BJ (cell line): Measurements from ENCODE around the gene DCDC2C. TPM values are rescaled to one million over a fixed set of nuclear protein-coding genes. Genes with fewer than 3 reads are reported as not detected.
A peak's percentile ranks its signal among the peaks of the same experiment; 100 is the strongest.

ENCODE experiments used
- CTCF ChIA-PET: fragments of 350-600 bp; formaldehyde crosslinking; extraction: SDS; loops from one replicate; lab custom pipeline; 2021; ENCODE audit warnings: antibody characterized with exemption, inconsistent platforms; lab: Yijun Ruan, JAX
- POLR2A ChIA-PET: fragments of 300-600 bp; sonication (Branson Sonifier 250); formaldehyde crosslinking; extraction: SDS; loops from one replicate; lab custom pipeline; 2021; ENCODE audit warnings: antibody characterized with exemption; lab: Charles Lee
- DNase-seq: peaks from one replicate; pipeline ENCODE4 v3.0.0-alpha.2; 2011; ENCODE audit warnings: low read depth
- H3K27me3 ChIP-seq: 2 replicates; pipeline ENCODE4 v1.6.0; 2011; ENCODE audit warnings: low read length; ENCODE audit not compliant: control insufficient read depth, insufficient read depth
- H3K36me3 ChIP-seq: 2 replicates; pipeline ENCODE4 v1.5.1; 2011; ENCODE audit warnings: low read length; ENCODE audit not compliant: control insufficient read depth, insufficient read depth
- H3K4me3 ChIP-seq: 2 replicates; pipeline ENCODE4 v1.5.1; 2011; ENCODE audit warnings: low read depth, mild to moderate bottlenecking, control low read depth, low read length
- polyA plus RNA-seq: library from polyadenylated mRNA; depleted of rRNA; stranded (reverse); fragments of >200 nt; gene quantifications from 2 replicates; pipeline ENCODE4 v1.2.3, GENCODE V29; 2011
- TF ChIP-seq, protein P1 (sequence below): IDR thresholded peaks from 2 replicates; pipeline ENCODE4 v1.5.1; 2011; ENCODE audit warnings: low read depth, mild to moderate bottlenecking, control low read depth, inconsistent platforms, low read length, moderate library complexity; ENCODE audit not compliant: insufficient read depth

DCDC2C gene
- polyA plus RNA-seq, 1 experiment = not detected

- ChIA-PET CTCF (interaction anchor here (1.5 kb wide), 1 partner anchor 10 kb away, joined by 4 read pairs; no protein-coding TSS in a partner anchor), POLR2A (no interaction called here)
- H3K27me3 ChIP-seq = no peaks in the 10 kb centered on the region; the same call in 1 of the 2 replicates
- H3K4me3 ChIP-seq = no peak overlapping the region
- no peaks in the 10 kb centered on the region for H3K36me3 ChIP-seq
- DNase-seq = no peak
- TF ChIP-seq, protein P1, sequence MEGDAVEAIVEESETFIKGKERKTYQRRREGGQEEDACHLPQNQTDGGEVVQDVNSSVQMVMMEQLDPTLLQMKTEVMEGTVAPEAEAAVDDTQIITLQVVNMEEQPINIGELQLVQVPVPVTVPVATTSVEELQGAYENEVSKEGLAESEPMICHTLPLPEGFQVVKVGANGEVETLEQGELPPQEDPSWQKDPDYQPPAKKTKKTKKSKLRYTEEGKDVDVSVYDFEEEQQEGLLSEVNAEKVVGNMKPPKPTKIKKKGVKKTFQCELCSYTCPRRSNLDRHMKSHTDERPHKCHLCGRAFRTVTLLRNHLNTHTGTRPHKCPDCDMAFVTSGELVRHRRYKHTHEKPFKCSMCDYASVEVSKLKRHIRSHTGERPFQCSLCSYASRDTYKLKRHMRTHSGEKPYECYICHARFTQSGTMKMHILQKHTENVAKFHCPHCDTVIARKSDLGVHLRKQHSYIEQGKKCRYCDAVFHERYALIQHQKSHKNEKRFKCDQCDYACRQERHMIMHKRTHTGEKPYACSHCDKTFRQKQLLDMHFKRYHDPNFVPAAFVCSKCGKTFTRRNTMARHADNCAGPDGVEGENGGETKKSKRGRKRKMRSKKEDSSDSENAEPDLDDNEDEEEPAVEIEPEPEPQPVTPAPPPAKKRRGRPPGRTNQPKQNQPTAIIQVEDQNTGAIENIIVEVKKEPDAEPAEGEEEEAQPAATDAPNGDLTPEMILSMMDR = 0 out of 2 replicates have a peak, but pooled peaks have one; percentile 3
Observed at GRCh38 chr2:3662239-3662638, 41.1 kb upstream of the DCDC2C start.

GRCh38 chr2:3664118-3664517, 39.3 kb upstream of the DCDC2C start:
- no peak overlapping the region for H3K4me3 ChIP-seq
- TF ChIP-seq, protein P1 = no peak
- no peak for DNase-seq
- ChIA-PET CTCF (interaction anchor here (0.6 kb wide), 1 partner anchor 19 kb away, joined by 3 read pairs; no protein-coding TSS in a partner anchor), POLR2A (interaction anchor here (0.6 kb wide), 1 partner anchor 142 kb away, joined by 9 read pairs; no protein-coding TSS in a partner anchor)
- H3K27me3 ChIP-seq = no peaks in the 10 kb centered on the region; the same call in 1 of the 2 replicates
- H3K36me3 ChIP-seq = no peaks in the 10 kb centered on the region

DNA sequence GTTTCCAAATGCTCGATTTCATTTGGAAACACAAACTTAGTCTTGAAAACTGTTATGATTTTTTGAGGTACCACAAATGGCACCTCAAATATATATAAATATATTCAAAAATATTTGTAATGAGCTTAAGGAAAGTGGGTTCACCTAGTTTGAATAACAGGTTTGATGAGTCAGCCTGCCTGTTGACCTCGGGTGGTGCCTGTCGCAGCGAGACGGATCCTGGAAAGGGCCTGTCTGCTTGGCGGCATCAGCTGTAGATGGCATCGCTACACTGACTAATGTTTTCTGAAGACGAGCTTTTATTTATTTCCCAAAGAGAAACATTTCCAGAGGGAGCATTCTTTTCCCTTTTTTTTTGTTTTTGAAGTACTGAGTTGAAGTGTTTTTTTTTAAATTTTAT, 38.5 kb upstream of the DCDC2C start:
- Histone ChIP-seq H3K4me3 (no peak overlapping the region), H3K27me3 (no peaks in the 10 kb centered on the region; the same call in 1 of the 2 replicates), H3K36me3 (no peaks in the 10 kb centered on the region)
- DNase-seq = no peak
- CTCF ChIA-PET = no interaction called here
- TF ChIP-seq, protein P1 = no peak
- POLR2A ChIA-PET = interaction anchor here (0.6 kb wide), 1 partner anchor 142 kb away, joined by 9 read pairs; no protein-coding TSS in a partner anchor

GRCh38 chr2:3665886-3666612, 37.3 kb upstream of the DCDC2C start:
- no peaks in the 10 kb centered on the region for H3K36me3 ChIP-seq
- TF ChIP-seq, protein P1 = no peak
- DNase-seq = no peak
- H3K4me3 ChIP-seq = no peak overlapping the region
- ChIA-PET POLR2A (no interaction called here), CTCF (no interaction called here)
- H3K27me3 ChIP-seq = no peaks in the 10 kb centered on the region; the same call in 1 of the 2 replicates

DNA sequence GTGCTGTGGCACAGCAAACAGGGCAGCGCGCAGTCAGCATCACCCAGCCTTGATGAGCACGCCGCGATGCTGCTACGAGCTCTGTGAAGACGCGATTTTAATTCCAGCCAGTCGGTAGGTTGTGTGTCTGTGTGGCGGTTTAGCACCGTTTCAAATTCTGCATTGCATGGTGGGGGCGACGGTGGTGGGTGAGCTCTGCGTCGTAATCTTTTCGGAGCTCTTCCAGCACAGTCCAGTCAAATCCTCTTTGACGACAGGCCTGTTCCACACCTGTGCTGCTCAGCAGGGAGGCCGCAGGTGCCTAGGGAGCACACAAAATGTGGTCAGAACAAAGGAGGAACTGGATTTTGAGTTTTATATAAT, 36.8 kb upstream of the DCDC2C start:
- Histone ChIP-seq H3K27me3 (no peaks in the 10 kb centered on the region; the same call in 1 of the 2 replicates), H3K4me3 (no peak overlapping the region), H3K36me3 (no peaks in the 10 kb centered on the region)
- no peak for DNase-seq
- TF ChIP-seq, protein P1 = no peak
- ChIA-PET CTCF (interaction anchor here (0.9 kb wide), 1 partner anchor 15 kb away, joined by 3 read pairs; no protein-coding TSS in a partner anchor), POLR2A (no interaction called here)
